Activated T-cell treated with anti-CD3 and anti-CD28 coated beads, Interleukin-2, amount 50 U/mL, for 24 hours (primary cell): Measurements from ENCODE around the gene NCOA1.

Experiments
- DNase-seq: peaks from one replicate; pipeline ENCODE4 v3.0.0-alpha.2; 2020
- H3K27ac Mint-ChIP-seq: 2 replicates; pipeline ENCODE4 v1.8.0; 2020; ENCODE audit warnings: mild to moderate bottlenecking, mixed read lengths
- H3K27me3 Mint-ChIP-seq: 2 replicates; pipeline ENCODE4 v1.8.0; 2020; ENCODE audit warnings: mixed read lengths
- H3K36me3 Mint-ChIP-seq: 2 replicates; pipeline ENCODE4 v1.8.0; 2020; ENCODE audit warnings: low read depth, mixed read lengths
- H3K4me1 Mint-ChIP-seq: 2 replicates; pipeline ENCODE4 v1.8.0; 2020; ENCODE audit warnings: low read depth, mixed read lengths
- H3K4me3 Mint-ChIP-seq: 2 replicates; pipeline ENCODE4 v1.8.0; 2020; ENCODE audit warnings: mild to moderate bottlenecking, moderate library complexity, mixed read lengths
- H3K9me3 Mint-ChIP-seq: 2 replicates; pipeline ENCODE4 v1.8.0; 2020; ENCODE audit warnings: mixed read lengths

The NCOA1 gene

DNA sequence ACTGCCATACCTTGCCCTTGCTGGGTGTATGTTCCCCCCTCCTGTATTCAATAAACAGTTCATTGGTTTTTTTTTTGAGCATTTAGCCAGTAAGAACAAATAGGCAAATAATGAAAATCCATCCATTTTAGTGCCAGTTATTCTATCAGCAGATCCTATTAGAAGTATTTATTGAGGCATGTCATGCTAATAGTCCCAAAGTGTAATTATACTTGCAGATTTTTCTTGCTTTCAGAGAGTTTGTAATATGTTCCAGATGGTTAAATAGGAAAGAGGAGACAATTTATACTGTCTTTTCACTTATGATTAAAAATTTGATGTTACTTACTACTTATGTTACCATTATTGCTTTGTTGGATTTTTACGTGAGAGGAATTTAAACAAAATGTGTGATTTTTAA is 127.6 kb downstream of the NCOA1 start:
- Mint-ChIP-seq H3K27ac (no peak overlapping the region), H3K4me3 (no peak overlapping the region), H3K4me1 (peaks cover 42% of the 10 kb centered on the region), H3K36me3 (peaks cover 2% of the 10 kb centered on the region), H3K9me3 (no peaks in the 10 kb centered on the region), H3K27me3 (no peaks in the 10 kb centered on the region)
- no peak for DNase-seq

DNA sequence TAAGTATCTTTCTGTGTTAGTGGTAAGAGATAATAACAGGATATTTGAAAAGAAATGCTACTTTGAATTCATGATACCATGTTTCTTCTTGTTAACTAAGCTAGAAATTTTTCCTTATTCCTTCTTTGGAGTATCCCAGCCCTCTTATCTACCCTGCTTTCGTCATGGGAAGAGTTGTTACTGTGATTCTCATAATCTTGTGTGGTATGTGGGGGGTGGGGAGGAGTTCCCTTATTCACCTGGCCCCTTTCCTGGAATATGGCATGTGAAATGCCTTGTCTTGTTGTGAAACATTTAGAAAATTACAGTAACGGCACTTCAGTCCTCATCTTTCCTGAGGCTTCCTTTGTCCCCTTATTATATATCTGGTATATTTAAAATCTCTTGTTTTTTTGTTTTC is 129.9 kb downstream of the NCOA1 start:
- Mint-ChIP-seq H3K27ac (no peak overlapping the region), H3K4me1 (peaks cover 47% of the 10 kb centered on the region), H3K27me3 (no peaks in the 10 kb centered on the region), H3K4me3 (no peak overlapping the region), H3K36me3 (no peaks in the 10 kb centered on the region), H3K9me3 (no peaks in the 10 kb centered on the region)
- no peak for DNase-seq

DNA sequence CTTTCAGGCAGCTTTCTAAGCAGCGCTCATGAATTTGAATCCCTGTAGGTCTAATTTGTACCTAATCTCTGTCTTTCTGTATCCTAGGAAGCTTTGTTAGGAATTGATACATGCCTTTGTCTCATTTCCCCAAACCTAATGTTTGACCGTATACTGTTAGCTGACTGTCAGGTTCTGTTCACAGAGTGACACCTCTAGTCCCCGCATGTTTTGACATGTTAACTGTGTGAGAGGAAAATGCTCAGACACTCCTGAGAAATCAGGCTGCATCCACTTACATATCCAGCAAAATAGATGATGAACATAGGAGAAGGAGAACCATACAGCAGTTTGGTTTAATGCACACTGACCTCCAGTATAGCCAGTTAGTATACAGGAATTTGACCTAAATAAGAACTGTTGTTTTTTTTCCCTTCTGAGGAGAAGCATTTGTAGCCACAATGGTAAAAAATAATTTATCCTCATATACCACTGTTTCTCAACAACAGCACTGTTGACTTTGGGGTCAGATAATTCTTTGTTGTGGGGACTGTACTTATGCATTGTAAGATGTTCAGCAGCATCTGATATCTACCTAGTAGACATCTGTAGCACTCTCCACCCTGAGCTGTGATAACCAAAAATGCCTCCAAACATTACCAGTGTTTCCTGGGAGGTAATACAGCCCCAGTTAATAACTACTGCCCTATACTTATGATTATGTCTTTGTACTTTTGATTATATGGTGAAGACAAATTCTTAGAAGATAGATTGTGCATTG is 130.9 kb downstream of the NCOA1 start:
- peaks cover 51% of the 10 kb centered on the region for H3K4me1 Mint-ChIP-seq
- H3K27ac Mint-ChIP-seq, result no peak overlapping the region
- H3K4me3 Mint-ChIP-seq, result no peak overlapping the region
- no peaks in the 10 kb centered on the region for H3K9me3 Mint-ChIP-seq
- no peaks in the 10 kb centered on the region for H3K27me3 Mint-ChIP-seq
- no peaks in the 10 kb centered on the region for H3K36me3 Mint-ChIP-seq
- DNase-seq, result no peak

DNA sequence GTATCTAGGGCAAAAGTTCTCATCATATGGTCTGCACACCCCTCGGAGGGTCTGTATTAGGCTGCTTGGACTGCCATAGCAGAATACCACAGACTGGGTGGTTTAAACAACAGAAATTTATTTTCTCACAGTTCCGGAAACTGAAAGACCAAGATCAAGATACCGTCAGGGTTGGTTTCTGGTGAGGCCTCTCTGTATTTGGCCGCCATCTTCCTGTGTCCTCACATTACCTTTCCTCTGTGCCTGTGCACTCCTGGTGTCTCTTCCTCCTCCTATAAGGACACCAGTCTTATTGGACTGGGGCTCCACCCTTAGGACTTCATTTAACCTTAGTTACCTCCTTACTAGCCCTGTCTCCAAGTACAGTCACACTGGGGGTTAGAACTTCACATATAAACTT is 132.5 kb downstream of the NCOA1 start:
- no peak for DNase-seq
- peaks cover 47% of the 10 kb centered on the region for H3K4me1 Mint-ChIP-seq
- no peaks in the 10 kb centered on the region for H3K36me3 Mint-ChIP-seq
- H3K4me3 Mint-ChIP-seq, result no peak overlapping the region
- H3K9me3 Mint-ChIP-seq, result no peaks in the 10 kb centered on the region
- H3K27me3 Mint-ChIP-seq, result no peaks in the 10 kb centered on the region
- H3K27ac Mint-ChIP-seq, result no peak overlapping the region

DNA sequence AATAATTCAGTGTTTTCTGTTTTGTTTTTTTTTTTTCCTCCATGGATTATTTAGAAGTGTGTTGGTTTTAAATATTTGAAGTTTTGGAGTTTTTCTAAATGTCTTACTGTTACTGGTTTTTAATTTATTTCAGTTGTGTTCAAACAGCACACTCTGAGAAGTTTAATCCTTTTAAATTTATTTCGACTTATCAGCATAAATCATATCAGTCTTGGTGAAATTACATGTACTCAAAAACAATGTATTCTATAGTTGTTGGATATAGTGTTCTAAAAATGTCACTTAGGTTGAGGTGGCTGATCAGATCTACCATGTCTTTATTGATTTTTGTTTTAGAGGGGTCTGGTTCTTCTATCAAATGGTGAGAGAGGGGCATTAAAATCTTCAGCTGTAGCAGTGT is 134.7 kb downstream of the NCOA1 start:
- H3K9me3 Mint-ChIP-seq, result no peaks in the 10 kb centered on the region
- peaks cover 48% of the 10 kb centered on the region for H3K4me1 Mint-ChIP-seq
- no peak for DNase-seq
- no peaks in the 10 kb centered on the region for H3K27me3 Mint-ChIP-seq
- H3K27ac Mint-ChIP-seq, result no peak overlapping the region
- no peak overlapping the region for H3K4me3 Mint-ChIP-seq
- no peaks in the 10 kb centered on the region for H3K36me3 Mint-ChIP-seq

DNA sequence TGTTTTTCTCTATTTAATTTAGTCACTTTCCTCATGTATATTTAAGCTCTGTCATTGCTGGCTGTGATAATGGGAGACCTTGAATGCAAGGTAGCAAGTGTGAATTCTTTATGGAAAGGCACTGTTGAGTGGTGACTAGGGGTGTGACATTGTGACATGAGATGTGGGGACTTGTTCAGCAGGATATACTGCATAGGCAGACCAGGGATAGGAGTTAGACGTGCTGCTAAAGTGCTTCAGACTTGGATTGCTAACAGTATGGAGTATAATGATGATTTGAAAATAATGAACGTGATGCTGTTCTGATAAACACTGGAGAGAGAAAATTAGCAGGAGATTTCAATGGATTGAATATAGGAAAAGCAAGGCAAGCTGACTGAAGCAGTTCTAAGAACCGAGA is 135.1 kb downstream of the NCOA1 start:
- Mint-ChIP-seq H3K4me1 (peaks cover 44% of the 10 kb centered on the region), H3K27me3 (no peaks in the 10 kb centered on the region), H3K9me3 (no peaks in the 10 kb centered on the region), H3K27ac (no peak overlapping the region), H3K36me3 (no peaks in the 10 kb centered on the region), H3K4me3 (no peak overlapping the region)
- no peak for DNase-seq

DNA sequence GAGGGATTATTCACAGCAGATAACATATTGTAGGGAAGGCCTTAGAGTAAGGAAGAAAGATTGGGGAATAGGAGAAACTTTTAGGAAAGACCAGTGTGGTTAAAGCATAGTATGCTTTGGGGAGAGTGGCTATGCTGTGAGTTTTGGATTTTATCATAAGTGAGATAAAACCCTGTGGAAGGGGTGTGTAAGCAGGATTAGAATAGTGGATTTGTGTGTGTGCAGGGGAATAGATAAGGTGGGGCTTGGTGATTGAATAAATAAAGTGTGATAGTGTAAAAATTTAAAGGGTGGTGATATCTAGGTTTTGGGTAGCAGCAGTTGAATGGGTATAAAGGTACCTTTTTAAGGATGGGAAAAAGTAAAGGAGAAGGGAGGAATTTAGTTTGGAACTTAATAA is 137.7 kb downstream of the NCOA1 start:
- H3K27ac Mint-ChIP-seq, result no peak overlapping the region
- H3K4me3 Mint-ChIP-seq, result no peak overlapping the region
- no peak for DNase-seq
- no peaks in the 10 kb centered on the region for H3K36me3 Mint-ChIP-seq
- H3K4me1 Mint-ChIP-seq, result peaks cover 27% of the 10 kb centered on the region
- no peaks in the 10 kb centered on the region for H3K9me3 Mint-ChIP-seq
- no peaks in the 10 kb centered on the region for H3K27me3 Mint-ChIP-seq

DNA sequence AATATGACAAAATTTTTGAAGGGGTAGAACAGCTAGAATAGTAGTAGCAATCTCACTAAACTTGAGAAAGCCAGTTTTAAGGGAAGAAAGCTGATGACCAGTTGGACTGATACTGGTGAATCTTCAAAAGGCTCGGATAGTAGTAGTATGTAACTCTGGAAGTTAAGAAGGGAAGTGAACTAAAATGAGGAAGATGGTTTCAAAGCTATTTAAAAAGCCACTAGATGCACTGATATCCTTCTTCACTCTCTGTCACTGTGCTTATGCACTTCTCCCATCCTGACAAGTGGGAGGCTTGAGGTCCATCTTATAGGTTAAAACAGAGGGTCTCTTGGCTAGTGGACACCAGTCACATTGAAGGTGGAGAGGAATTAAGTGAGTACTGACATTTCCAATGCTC is 141.1 kb downstream of the NCOA1 start:
- no peak overlapping the region for H3K27ac Mint-ChIP-seq
- H3K36me3 Mint-ChIP-seq, result no peaks in the 10 kb centered on the region
- H3K27me3 Mint-ChIP-seq, result no peaks in the 10 kb centered on the region
- peaks cover 11% of the 10 kb centered on the region for H3K4me1 Mint-ChIP-seq
- DNase-seq, result no peak
- no peaks in the 10 kb centered on the region for H3K9me3 Mint-ChIP-seq
- H3K4me3 Mint-ChIP-seq, result no peak overlapping the region

DNA sequence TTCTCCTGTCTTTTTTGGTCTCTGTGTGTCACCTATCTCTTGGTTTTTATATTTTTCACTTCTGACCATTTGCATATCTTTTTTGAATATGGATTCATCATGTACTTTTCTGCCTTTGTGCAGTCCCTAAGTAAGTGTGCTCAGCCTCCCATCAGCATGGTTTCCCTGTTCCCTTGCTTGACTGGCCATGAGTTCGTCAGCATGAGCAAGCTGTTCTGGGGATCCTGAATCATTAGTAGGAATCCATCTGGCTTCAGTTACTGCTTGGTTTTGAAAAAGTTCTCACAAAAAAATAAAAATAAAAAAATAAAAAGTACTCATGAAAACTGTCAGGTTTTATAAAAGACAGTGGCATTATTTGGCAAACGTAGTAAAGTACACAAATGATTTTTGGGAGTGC is 144.1 kb downstream of the NCOA1 start:
- DNase-seq, result no peak
- Mint-ChIP-seq H3K4me3 (no peak overlapping the region), H3K27ac (no peak overlapping the region), H3K9me3 (peaks cover 7% of the 10 kb centered on the region), H3K36me3 (peaks cover 8% of the 10 kb centered on the region), H3K27me3 (no peaks in the 10 kb centered on the region), H3K4me1 (peaks cover 14% of the 10 kb centered on the region)

DNA sequence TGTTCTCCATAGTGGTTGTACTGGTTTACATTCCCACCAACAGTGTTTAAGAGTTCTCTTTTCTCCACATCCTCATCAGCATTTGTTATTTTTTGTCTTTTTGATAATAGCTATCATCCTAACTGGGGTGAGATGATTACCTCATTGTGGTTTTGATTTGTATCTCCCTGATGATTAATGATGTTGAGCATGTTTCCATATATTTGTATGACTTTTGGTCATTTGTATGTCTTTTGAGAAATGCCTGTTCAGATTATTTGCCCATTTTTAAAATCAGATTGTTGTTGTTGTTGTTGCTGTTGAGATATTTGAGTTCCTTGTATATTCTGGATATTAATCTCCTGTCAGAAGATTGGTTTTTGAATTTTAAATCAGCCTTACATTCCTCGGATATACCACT is 147.5 kb downstream of the NCOA1 start:
- no peak overlapping the region for H3K27ac Mint-ChIP-seq
- peaks cover 8% of the 10 kb centered on the region for H3K36me3 Mint-ChIP-seq
- H3K9me3 Mint-ChIP-seq, result peaks cover 7% of the 10 kb centered on the region
- peaks cover 23% of the 10 kb centered on the region for H3K4me1 Mint-ChIP-seq
- no peak overlapping the region for H3K4me3 Mint-ChIP-seq
- no peaks in the 10 kb centered on the region for H3K27me3 Mint-ChIP-seq
- no peak for DNase-seq

DNA sequence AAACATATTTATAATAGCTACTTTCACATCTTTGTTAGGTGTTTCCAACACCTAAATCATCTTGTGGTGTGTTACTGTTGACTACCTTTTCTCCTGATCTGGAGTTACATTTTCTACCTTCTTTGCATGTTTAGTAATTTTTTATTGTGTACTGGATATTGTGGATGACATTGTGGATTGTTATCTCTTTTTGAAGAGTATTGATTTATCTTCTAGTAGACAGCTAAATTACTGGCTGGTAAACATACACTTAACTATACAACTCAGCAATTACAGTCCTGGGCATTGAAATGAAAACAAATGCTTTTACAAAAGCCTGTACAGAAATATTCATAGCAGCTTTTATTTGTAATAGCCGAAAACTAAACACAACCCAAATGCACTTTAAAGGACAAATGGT is 151.3 kb downstream of the NCOA1 start:
- no peaks in the 10 kb centered on the region for H3K27me3 Mint-ChIP-seq
- peaks cover 22% of the 10 kb centered on the region for H3K4me1 Mint-ChIP-seq
- no peak for DNase-seq
- H3K36me3 Mint-ChIP-seq, result peaks cover 22% of the 10 kb centered on the region
- H3K9me3 Mint-ChIP-seq, result peaks cover 7% of the 10 kb centered on the region
- H3K4me3 Mint-ChIP-seq, result no peak overlapping the region
- no peak overlapping the region for H3K27ac Mint-ChIP-seq

DNA sequence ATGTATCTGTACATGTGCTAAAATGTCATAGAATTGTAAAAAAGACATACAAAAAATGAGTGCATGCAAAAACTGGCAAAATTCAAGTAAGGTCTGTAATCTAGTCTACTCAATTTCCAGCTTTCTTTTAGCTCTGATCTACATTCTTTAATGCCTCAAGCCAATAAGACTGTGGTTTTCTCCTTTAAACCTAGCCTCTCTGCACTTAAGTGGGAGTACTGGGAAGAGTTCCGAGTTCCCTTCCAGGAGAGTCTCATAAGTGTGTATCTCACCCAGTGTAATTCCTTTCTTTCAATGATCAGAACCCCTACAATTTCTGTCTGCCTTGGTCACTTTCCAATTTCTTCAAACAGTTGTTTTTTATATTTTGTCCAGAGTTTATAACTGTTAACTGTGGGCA is 152.0 kb downstream of the NCOA1 start:
- Mint-ChIP-seq H3K4me3 (no peak overlapping the region), H3K27ac (no peak overlapping the region), H3K9me3 (peaks cover 6% of the 10 kb centered on the region)

DNA sequence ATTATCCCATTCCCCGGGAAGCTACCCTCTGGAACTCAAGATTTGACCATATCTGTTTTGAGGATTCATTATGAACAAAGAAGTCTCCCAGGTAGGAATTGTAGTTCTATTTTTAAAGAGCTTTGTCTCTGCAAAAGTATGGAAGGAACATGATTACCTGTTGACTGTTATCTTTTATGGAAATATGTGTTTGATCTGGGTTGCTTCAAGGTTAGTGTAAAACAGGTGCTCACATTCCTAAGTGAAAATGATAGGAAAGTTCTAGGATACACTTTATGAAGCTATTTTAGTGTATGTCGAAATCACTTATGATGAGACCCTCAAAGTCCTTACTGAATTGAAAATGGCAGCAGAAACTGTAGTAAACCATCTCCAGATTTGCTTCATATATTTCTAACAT is 153.0 kb downstream of the NCOA1 start:
- peaks cover 19% of the 10 kb centered on the region for H3K36me3 Mint-ChIP-seq
- no peaks in the 10 kb centered on the region for H3K27me3 Mint-ChIP-seq

More for the DNA sequence above, 152.0 kb downstream of the NCOA1 start:
- DNase-seq, result no peak
- Mint-ChIP-seq H3K36me3 (peaks cover 21% of the 10 kb centered on the region), H3K4me1 (peaks cover 22% of the 10 kb centered on the region), H3K27me3 (no peaks in the 10 kb centered on the region)

DNA sequence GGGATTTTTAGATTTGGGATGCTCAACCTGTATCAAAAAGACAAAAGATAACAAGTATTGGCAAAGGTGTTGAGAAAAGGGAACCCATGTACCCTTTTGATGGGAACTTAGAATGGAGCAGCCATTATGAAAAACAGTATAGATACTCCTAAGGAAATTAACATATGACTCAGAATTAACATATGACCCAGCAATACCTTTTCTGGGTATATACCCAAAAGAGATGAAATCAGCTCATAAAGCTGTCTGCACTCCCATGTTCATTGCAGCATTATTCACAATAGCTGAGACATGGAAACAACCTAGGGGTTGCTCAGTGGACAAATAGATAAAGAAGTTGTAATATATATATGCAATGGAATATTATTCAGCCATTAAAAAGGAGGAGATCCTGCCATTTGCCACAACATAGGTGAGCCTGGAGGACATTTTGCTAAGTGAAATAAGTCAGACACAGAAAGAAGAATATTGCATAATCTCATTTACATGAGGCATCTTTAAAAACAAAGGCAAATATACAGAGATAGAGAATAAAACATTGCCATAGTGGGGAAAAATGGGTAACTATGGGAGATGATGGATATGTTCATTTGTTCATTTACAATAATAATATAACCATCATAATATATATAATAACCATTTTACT is 160.1 kb downstream of the NCOA1 start:
- peaks cover 3% of the 10 kb centered on the region for H3K9me3 Mint-ChIP-seq
- DNase-seq, result no peak
- H3K4me3 Mint-ChIP-seq, result no peak overlapping the region
- H3K4me1 Mint-ChIP-seq, result peaks cover 17% of the 10 kb centered on the region
- peaks cover 18% of the 10 kb centered on the region for H3K36me3 Mint-ChIP-seq
- H3K27me3 Mint-ChIP-seq, result no peaks in the 10 kb centered on the region
- no peak overlapping the region for H3K27ac Mint-ChIP-seq

More for the DNA sequence above, 153.0 kb downstream of the NCOA1 start:
- Mint-ChIP-seq H3K27ac (no peak overlapping the region), H3K4me3 (no peak overlapping the region), H3K9me3 (no peaks in the 10 kb centered on the region), H3K4me1 (peaks cover 14% of the 10 kb centered on the region)
- DNase-seq, result no peak

DNA sequence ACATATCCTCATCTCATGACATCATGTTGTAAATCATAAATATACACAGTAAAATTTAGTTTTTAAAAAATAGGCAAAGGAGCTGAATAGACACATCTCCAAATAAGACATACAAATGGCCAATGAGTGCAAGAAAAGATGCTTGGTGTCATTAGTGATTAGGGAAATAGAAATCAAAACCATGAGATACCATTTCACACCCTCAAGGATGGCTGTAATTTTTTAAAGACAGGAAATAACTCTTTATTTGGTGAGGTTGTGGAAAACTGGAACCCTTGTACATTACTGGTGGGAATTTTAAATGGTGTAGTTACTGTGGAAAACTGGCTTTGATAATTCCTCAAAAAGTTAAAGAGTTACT is 160.6 kb downstream of the NCOA1 start:
- H3K4me1 Mint-ChIP-seq, result peaks cover 19% of the 10 kb centered on the region

More for the DNA sequence above, 160.6 kb downstream of the NCOA1 start:
- Mint-ChIP-seq H3K36me3 (peaks cover 15% of the 10 kb centered on the region), H3K4me3 (no peak overlapping the region), H3K27me3 (no peaks in the 10 kb centered on the region), H3K9me3 (peaks cover 3% of the 10 kb centered on the region), H3K27ac (no peak overlapping the region)
- DNase-seq, result no peak
